ENCODE measurements around the gene RAD9A. TPM values are rescaled to one million over a fixed set of nuclear protein-coding genes. Genes with fewer than 3 reads are reported as not detected.

The RAD9A gene
- total and polyA plus RNA-seq, 2 donors (not counting 1 experiment from before 2014, with no cell fraction given), result 3.5 to 3.8 TPM

DNA sequence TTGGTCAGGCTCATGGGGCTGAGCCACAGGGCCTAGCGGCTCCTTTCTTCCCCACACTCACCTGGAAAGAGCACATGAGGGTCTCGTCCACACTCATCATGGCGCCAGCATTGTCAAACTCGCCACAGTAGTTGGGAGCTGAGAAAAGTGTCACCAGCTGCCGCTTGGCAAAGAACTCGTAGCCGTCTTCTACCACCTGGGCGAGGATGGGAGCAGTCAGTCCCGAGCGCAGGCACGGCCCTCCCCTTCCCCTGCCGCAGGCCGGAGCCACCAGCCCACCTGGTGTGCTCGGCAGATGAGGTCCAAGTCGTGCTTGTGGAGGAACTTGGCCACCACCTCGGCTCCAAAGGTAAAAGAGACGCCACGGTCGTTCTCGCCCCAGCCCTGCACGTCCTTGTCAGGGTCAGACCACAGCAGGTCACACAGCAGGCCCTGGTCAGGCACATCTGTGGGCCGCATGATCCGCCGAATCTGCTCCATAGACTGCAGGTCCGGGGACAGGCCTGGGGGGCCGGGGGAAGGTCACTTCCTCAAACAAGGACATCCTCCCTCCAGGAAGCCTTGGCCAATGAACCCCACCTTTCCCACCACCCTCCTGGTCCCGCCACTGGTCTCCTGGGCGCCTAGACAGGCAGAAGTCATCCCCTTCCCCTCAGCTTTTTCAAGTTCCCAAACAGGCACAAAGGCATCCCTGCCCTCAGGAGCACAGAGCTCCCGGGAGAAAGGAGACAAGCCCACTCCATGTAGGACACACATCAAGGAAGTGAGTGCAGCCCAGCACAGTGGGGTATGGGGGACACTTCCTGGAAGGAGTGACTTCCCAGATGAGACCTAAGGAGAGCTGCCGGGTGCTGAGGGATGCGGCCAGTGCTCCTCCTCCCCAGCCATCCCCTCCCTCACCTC lies 7.1 kb downstream of the RAD9A start:
- DNase-seq (ENCODE audit: low read depth in 2 of 2), result no peak
- no peaks in the 10 kb centered on the region for H3K9me3 ChIP-seq (ENCODE audit: control insufficient read depth, insufficient read depth, low read depth, low read length)
- H3K4me1 ChIP-seq (ENCODE audit: control insufficient read depth, extremely low read depth, insufficient read depth, low read length), result peaks cover 6% of the 10 kb centered on the region
- H3K4me3 ChIP-seq (replicated peaks in 1 of 4; ENCODE audit: control extremely low read depth in 1 of 4, insufficient read depth in 1 of 4, low read depth in 3 of 4, low read length in 4 of 4), result peak overlapping the region in 1 of 4 experiments; percentile 17
- no peak overlapping the region for H2AFZ ChIP-seq (ENCODE audit: low read length)
- H3K36me3 ChIP-seq (ENCODE audit: control insufficient read depth, insufficient read depth, low read length), result peaks cover 20% of the 10 kb centered on the region
- H3K9ac ChIP-seq (ENCODE audit: insufficient read depth, low read length), result peak overlapping the region; percentile 16
- peaks cover 24% of the 10 kb centered on the region for H3K79me2 ChIP-seq (ENCODE audit: control insufficient read depth, insufficient read depth, low read length)
- no peaks in the 10 kb centered on the region for H3K27me3 ChIP-seq (ENCODE audit: control insufficient read depth, insufficient read depth, low read length)
- H3K27ac ChIP-seq (ENCODE audit: insufficient read depth, low read length), result no peak overlapping the region
- no peak for TF ChIP-seq EZH2 (IDR thresholded peaks at IDR 0.05; ENCODE audit: low read length, missing control alignments)
- TF ChIP-seq, protein P1, sequence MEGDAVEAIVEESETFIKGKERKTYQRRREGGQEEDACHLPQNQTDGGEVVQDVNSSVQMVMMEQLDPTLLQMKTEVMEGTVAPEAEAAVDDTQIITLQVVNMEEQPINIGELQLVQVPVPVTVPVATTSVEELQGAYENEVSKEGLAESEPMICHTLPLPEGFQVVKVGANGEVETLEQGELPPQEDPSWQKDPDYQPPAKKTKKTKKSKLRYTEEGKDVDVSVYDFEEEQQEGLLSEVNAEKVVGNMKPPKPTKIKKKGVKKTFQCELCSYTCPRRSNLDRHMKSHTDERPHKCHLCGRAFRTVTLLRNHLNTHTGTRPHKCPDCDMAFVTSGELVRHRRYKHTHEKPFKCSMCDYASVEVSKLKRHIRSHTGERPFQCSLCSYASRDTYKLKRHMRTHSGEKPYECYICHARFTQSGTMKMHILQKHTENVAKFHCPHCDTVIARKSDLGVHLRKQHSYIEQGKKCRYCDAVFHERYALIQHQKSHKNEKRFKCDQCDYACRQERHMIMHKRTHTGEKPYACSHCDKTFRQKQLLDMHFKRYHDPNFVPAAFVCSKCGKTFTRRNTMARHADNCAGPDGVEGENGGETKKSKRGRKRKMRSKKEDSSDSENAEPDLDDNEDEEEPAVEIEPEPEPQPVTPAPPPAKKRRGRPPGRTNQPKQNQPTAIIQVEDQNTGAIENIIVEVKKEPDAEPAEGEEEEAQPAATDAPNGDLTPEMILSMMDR (conservative IDR thresholded peaks at IDR 0.05 in 1 of 2, IDR thresholded peaks at IDR 0.05 in 1 of 2; ENCODE audit: low read depth in 1 of 2, low read length in 2 of 2), result no peak
- peak overlapping the region; percentile 8 for H3K4me2 ChIP-seq (ENCODE audit: extremely low read depth, insufficient read depth, low read length)
- H4K20me1 ChIP-seq (ENCODE audit: control insufficient read depth, extremely low read depth, insufficient read depth, low read length), result no peaks in the 10 kb centered on the region

DNA sequence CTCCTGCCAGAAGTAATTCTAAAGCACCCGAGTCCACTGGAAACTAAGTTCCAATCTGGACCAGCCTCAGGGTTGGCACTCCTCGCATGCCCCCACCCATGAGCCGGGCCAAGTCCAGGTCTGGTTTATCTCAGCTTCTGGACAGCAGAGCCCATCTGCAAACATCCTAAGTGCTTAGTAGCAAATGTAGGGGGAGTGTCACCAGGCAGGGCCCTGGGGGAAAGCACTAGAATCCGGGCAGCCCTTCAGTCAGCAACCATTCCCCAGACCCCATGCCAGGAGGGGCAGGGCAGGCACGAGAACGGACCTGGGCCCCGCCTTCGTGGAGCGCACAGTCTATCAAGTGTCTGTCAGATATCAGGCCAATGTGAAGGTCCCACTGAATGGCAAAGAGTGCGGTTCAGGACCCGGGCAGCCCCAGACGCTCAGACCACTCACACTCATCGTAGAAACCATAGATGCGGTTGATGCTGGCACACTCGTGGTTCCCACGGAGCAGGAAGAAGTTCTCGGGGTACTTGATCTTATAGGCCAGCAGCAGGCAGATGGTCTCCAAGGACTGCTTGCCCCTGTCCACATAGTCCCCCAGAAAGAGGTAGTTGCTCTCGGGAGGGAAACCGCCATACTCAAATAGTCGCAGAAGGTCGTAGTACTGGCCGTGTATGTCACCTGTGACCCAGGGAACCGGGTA lies 8.6 kb downstream of the RAD9A start:
- Histone ChIP-seq H3K4me3 (replicated peaks in 1 of 4; ENCODE audit: control extremely low read depth in 1 of 4, insufficient read depth in 1 of 4, low read depth in 3 of 4, low read length in 4 of 4) (peak overlapping the region; percentile 80 to 99 (median 92)), H3K27me3 (ENCODE audit: control insufficient read depth, insufficient read depth, low read length) (no peaks in the 10 kb centered on the region), H2AFZ (ENCODE audit: low read length) (no peak overlapping the region), H3K9ac (ENCODE audit: insufficient read depth, low read length) (peak overlapping the region; percentile 86), H3K36me3 (ENCODE audit: control insufficient read depth, insufficient read depth, low read length) (peaks cover 20% of the 10 kb centered on the region), H3K9me3 (ENCODE audit: control insufficient read depth, insufficient read depth, low read depth, low read length) (no peaks in the 10 kb centered on the region), H3K27ac (ENCODE audit: insufficient read depth, low read length) (peak overlapping the region; percentile 89), H3K4me2 (ENCODE audit: extremely low read depth, insufficient read depth, low read length) (peak overlapping the region; percentile 94), H3K79me2 (ENCODE audit: control insufficient read depth, insufficient read depth, low read length) (peaks cover 24% of the 10 kb centered on the region), H3K4me1 (ENCODE audit: control insufficient read depth, extremely low read depth, insufficient read depth, low read length) (peaks cover 6% of the 10 kb centered on the region), H4K20me1 (ENCODE audit: control insufficient read depth, extremely low read depth, insufficient read depth, low read length) (no peaks in the 10 kb centered on the region)
- TF ChIP-seq, protein P1 (conservative IDR thresholded peaks at IDR 0.05 in 1 of 2, IDR thresholded peaks at IDR 0.05 in 1 of 2; ENCODE audit: low read depth in 1 of 2, low read length in 2 of 2), result no peak
- TF ChIP-seq EZH2 (IDR thresholded peaks at IDR 0.05; ENCODE audit: low read length, missing control alignments), result no peak
- no peak for DNase-seq (ENCODE audit: low read depth in 2 of 2)

DNA sequence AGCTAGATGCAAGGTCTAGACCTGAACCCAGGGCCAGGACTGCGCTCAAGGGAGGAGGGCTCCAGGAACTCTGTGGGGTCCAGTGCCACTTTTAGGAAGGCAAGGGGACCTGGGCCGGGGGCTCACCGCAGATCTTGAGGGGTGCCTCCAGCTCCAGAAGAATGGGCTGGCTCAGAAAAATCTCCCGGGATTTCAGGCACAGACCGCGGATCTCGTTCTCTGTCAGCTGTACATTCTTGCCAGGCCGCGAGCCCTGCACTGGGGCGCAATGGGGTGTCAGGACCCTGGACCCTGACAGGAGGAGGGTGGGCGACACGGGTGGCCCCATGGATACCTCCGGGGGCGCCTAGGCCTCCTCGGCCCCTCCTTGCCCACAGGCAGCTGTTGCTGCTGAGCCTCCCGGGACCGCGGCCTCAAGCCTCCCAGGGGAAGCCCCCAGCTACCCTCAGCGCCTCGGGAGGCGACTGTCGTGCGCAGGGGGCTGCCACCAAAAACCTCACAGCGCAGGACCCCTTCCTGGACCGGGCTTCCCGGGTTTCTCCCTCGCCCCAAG lies 9.2 kb downstream of the RAD9A start:
- Histone ChIP-seq H3K36me3 (ENCODE audit: control insufficient read depth, insufficient read depth, low read length) (peaks cover 20% of the 10 kb centered on the region), H3K9me3 (ENCODE audit: control insufficient read depth, insufficient read depth, low read depth, low read length) (no peaks in the 10 kb centered on the region), H3K4me3 (replicated peaks in 1 of 4; ENCODE audit: control extremely low read depth in 1 of 4, insufficient read depth in 1 of 4, low read depth in 3 of 4, low read length in 4 of 4) (peak overlapping the region; percentile 80 to 99 (median 92)), H3K79me2 (ENCODE audit: control insufficient read depth, insufficient read depth, low read length) (peaks cover 24% of the 10 kb centered on the region), H2AFZ (ENCODE audit: low read length) (no peak overlapping the region), H3K4me2 (ENCODE audit: extremely low read depth, insufficient read depth, low read length) (peak overlapping the region; percentile 94), H3K9ac (ENCODE audit: insufficient read depth, low read length) (peak overlapping the region; percentile 86), H3K4me1 (ENCODE audit: control insufficient read depth, extremely low read depth, insufficient read depth, low read length) (peaks cover 6% of the 10 kb centered on the region), H3K27me3 (ENCODE audit: control insufficient read depth, insufficient read depth, low read length) (no peaks in the 10 kb centered on the region), H4K20me1 (ENCODE audit: control insufficient read depth, extremely low read depth, insufficient read depth, low read length) (no peaks in the 10 kb centered on the region), H3K27ac (ENCODE audit: insufficient read depth, low read length) (peak overlapping the region; percentile 89)
- no peak for DNase-seq (ENCODE audit: low read depth in 2 of 2)
- TF ChIP-seq, protein P1 (conservative IDR thresholded peaks at IDR 0.05 in 1 of 2, IDR thresholded peaks at IDR 0.05 in 1 of 2; ENCODE audit: low read depth in 1 of 2, low read length in 2 of 2), result no peak
- TF ChIP-seq EZH2 (IDR thresholded peaks at IDR 0.05; ENCODE audit: low read length, missing control alignments), result no peak

Data from fibroblast of lung (primary cell).